Right atrium auricular region (tissue), 2 donors: ENCODE results near the gene GJA9. TPM values are rescaled to one million over a fixed set of nuclear protein-coding genes. Genes with fewer than 3 reads are reported as not detected.
"Not testable (repeated sequence)": the region's sequence is repeated elsewhere in the genome, so short reads cannot be mapped to it uniquely, and the experiment has no call there.

Experiments
- DNase-seq: peaks from one replicate; pipeline ENCODE4 v3.0.0-alpha.2; 2019; ENCODE audit warnings: low spot score
- H3K27ac ChIP-seq, 2 donors: fragments of 200-600 bp; sonication (generic); 1 replicate in 1 of 2; 2 replicates in 1 of 2; pipeline ENCODE4 v1.5.1; 2016 to 2019
- H3K27me3 ChIP-seq, 2 donors: fragments of 200-600 bp; sonication (generic); one replicate each; pipeline versions ENCODE4 v1.5.1 to v1.6.0; 2017 to 2019
- H3K36me3 ChIP-seq: fragments of 200-600 bp; sonication (generic); one replicate; pipeline ENCODE4 v1.5.1; 2016
- H3K4me1 ChIP-seq, 2 donors: fragments of 200-600 bp; sonication (generic); one replicate each; pipeline versions ENCODE4 v1.5.1 to v1.6.0; 2017 to 2019
- H3K4me3 ChIP-seq, 2 donors: fragments of 200-600 bp; sonication (generic); 1 replicate in 1 of 2; 2 replicates in 1 of 2; pipeline ENCODE4 v1.5.1; 2017 to 2019; ENCODE audit warnings: mild to moderate bottlenecking in 1 of 2, moderate library complexity in 1 of 2
- H3K9me3 ChIP-seq, 2 donors: fragments of 200-600 bp; sonication (generic); one replicate each; pipeline ENCODE4 v1.5.1; 2019
- total RNA-seq, 2 donors: library from RNA; depleted of rRNA; stranded (reverse); fragments of >200 nt; gene quantifications; one replicate each; pipeline ENCODE4 v1.1.0, GENCODE V29; 2016
- TF ChIP-seq, protein P1 (sequence below), 2 donors: fragments of 200-600 bp; sonication (generic); IDR thresholded peaks; one replicate each; pipeline ENCODE4 v1.5.1; 2019; ENCODE audit warnings: antibody characterized with exemption in 2 of 2

GJA9 gene
- total RNA-seq, 2 donors from 2014 or later = not detected

DNA sequence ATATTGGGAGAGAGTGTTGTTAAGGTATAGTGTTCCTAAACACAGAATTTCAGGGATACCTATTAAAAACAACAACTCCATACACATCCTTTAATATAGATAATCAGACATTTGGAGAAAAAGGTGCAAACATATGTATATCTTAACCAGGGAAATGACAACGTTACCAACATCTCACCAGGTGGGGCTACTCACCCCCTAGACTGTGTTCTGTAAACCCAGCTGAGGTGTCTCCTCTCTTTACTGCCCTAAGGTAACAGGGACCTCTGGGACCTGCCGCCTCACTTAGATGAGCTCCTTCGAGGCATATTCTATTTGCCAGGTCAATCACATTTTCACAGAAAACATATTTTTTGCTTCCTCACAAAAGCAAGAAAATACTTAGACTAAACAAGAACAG, 35.2 kb downstream of the GJA9 start:
- no peak for DNase-seq
- TF ChIP-seq, protein P1, sequence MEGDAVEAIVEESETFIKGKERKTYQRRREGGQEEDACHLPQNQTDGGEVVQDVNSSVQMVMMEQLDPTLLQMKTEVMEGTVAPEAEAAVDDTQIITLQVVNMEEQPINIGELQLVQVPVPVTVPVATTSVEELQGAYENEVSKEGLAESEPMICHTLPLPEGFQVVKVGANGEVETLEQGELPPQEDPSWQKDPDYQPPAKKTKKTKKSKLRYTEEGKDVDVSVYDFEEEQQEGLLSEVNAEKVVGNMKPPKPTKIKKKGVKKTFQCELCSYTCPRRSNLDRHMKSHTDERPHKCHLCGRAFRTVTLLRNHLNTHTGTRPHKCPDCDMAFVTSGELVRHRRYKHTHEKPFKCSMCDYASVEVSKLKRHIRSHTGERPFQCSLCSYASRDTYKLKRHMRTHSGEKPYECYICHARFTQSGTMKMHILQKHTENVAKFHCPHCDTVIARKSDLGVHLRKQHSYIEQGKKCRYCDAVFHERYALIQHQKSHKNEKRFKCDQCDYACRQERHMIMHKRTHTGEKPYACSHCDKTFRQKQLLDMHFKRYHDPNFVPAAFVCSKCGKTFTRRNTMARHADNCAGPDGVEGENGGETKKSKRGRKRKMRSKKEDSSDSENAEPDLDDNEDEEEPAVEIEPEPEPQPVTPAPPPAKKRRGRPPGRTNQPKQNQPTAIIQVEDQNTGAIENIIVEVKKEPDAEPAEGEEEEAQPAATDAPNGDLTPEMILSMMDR (IDR thresholded peaks at IDR 0.05) = no peak
- Histone ChIP-seq H3K27ac (no peak overlapping the region), H3K27me3 (no peaks in the 10 kb centered on the region), H3K4me1 (no peaks in the 10 kb centered on the region), H3K36me3 (peaks cover 65% of the 10 kb centered on the region), H3K9me3 (no peaks in the 10 kb centered on the region), H3K4me3 (no peak overlapping the region)

DNA sequence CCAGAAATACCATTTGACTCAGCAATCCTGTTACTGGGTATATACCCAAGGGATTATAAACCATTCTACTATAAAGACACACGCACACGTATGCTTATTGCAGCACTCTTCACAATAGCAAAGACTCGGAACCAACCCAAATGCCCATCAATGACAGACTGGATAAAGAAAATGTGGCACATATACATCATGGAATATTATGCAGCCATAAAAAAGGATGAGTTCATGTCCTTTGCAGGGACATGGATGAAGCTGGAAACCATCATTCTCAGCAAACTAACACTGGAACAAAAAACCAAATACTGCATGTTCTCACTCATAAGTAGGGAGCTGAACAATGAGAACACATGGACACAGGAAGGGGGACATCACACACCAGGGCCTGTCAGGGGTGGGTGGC, 36.3 kb downstream of the GJA9 start:
- not testable (repeated sequence) for DNase-seq, H3K27me3 ChIP-seq, H3K4me1 ChIP-seq, H3K9me3 ChIP-seq, H3K27ac ChIP-seq, H3K4me3 ChIP-seq
- peaks cover 61% of the 10 kb centered on the region for H3K36me3 ChIP-seq

DNA sequence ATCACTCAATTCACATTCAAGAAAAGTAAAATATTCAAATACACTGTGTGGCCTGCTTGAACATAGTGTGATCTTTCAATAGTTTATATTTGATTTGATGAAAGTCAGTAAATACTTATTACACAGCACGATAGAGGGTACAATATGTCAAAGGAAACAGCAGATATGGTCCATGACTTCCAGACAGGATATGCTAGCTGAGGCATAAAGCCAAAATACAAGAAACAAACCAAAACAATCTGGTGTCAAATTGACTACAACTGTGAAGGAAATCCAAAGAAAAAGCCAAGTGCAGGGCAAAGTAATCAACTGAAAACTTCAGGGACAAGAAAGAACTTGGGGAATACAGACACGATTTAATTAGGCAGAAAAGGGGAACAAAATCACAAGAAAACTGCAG, 41.1 kb downstream of the GJA9 start:
- Histone ChIP-seq H3K4me1 (peaks cover 0 to 8% of the 10 kb centered on the region in 2 donors), H3K27me3 (no peaks in the 10 kb centered on the region), H3K36me3 (peaks cover 41% of the 10 kb centered on the region), H3K4me3 (no peak overlapping the region), H3K9me3 (no peaks in the 10 kb centered on the region), H3K27ac (no peak overlapping the region)
- TF ChIP-seq, protein P1 (IDR thresholded peaks at IDR 0.05) = no peak
- DNase-seq = no peak

DNA sequence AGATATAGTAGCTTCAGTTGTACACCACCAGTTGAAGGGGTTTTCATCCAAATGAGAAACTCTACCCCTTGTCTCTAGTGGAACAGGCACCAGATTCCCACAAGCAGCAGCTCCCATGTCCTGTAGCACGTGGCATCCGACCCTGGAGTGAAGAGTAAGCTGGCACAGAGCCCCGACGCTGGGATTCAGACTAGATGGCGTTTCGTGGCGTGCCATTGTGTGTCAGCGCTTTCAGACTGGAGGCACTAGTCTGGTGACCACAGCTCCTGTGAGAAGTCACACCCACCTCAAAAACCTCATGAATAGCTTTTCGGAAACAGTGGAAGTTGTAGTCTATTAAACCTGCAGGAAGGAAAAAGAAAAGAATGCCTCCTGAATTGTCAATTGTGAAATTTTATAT, 42.0 kb downstream of the GJA9 start:
- H3K27me3 ChIP-seq = no peaks in the 10 kb centered on the region
- peaks cover 0 to 8% of the 10 kb centered on the region in 2 donors for H3K4me1 ChIP-seq
- H3K36me3 ChIP-seq = peaks cover 32% of the 10 kb centered on the region
- H3K27ac ChIP-seq = no peak overlapping the region
- no peaks in the 10 kb centered on the region for H3K9me3 ChIP-seq
- H3K4me3 ChIP-seq = no peak overlapping the region
- TF ChIP-seq, protein P1 (IDR thresholded peaks at IDR 0.05) = no peak
- no peak for DNase-seq

DNA sequence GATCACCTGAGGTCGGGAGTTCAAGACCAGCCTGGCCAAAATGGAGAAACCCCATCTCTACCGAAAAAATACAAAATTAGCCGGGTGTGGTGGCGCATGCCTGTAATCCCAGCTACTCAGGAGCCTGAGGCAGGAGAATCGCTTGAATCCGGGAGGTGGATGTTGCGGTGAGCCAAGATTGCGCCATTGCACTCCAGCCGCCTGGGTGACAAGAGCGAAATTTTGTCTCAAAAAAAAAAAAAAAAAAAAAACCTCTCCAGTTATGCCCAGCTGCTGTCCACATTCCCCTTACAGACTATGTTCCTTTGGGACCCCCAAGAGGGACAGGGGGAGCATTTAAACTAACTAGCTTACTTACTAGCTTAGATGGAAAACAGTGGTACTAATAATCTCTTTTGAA, 45.1 kb downstream of the GJA9 start:
- H3K4me3 ChIP-seq, DNase-seq, H3K27me3 ChIP-seq: not testable (repeated sequence)

DNA sequence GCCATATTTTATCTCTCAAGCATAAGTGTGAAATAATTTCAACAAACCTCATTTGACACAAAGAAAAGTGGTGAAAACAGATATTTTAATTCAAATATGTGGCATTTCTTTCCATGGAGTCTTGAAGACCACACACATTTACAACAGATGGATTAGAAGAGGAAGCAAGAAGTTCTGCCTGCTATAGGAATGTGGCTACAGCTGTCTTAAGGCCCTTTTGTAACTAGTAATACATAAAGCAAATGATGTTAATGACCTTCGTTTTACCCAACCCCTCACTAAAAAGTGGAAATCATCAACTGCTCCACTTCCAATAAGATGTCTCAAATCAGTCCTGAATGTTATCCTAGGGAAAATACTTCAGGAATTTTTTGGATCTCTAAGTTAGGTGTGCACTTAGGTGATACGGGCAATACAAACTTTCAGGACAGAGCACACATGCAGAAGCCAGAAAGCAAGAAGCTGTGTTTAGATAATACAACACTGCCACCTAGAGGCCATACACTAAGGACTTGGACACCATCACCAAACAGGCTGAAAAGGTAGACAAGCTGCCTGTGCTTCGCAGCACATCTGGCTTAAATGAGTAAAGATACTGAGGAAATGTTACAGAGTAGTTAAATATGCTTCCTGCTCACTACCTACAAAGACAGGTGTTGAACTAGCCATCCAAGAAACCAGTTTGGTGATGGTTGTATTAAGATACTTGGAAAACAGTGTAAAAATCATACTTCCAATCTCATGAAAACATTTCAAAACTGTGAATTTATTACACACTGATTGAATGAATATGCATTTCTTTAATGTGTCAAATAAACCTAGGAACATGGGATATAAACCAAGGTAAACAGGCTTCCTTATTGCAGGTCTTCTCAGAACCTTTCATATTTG, 46.2 kb downstream of the GJA9 start:
- no peaks in the 10 kb centered on the region for H3K27me3 ChIP-seq
- no peak overlapping the region for H3K4me3 ChIP-seq
- TF ChIP-seq, protein P1 (IDR thresholded peaks at IDR 0.05) = peak; percentile 57 to 86
- DNase-seq = no peak
- H3K9me3 ChIP-seq = no peaks in the 10 kb centered on the region
- peaks cover 0 to 8% of the 10 kb centered on the region in 2 donors for H3K4me1 ChIP-seq
- no peak overlapping the region for H3K27ac ChIP-seq
- peaks cover 24% of the 10 kb centered on the region for H3K36me3 ChIP-seq

More for the DNA sequence above, 45.1 kb downstream of the GJA9 start:
- H3K36me3 ChIP-seq = peaks cover 24% of the 10 kb centered on the region
- H3K27ac ChIP-seq, H3K4me1 ChIP-seq, H3K9me3 ChIP-seq: not testable (repeated sequence)
